Pericardium fibroblast (primary cell): ENCODE results near the gene UPF1. TPM values are rescaled to one million over a fixed set of nuclear protein-coding genes. Genes with fewer than 3 reads are reported as not detected.

ENCODE experiments used
- total RNA-seq: library from RNA; depleted of rRNA; stranded (reverse); fragments of >200 nt; gene quantifications from 2 replicates; pipeline ENCODE4 v1.2.3, GENCODE V29; 2015

The UPF1 gene
- 30.6 and 33.0 TPM in 2 replicates for total RNA-seq

GRCh38 chr19:18831524-18832305 is at the start of gene UPF1:
Gene UPF1, plus strand, starts transcription at chr19:18831959. Its CDS starts 251 bp downstream, at chr19:18832210.

GRCh38 chr19:18790566-18791314 is 41.0 kb upstream of the UPF1 start, which contains the start of gene COMP:
Gene COMP, minus strand, starts transcription at chr19:18791305. Its CDS starts 36 bp downstream, at chr19:18791269.

DNA sequence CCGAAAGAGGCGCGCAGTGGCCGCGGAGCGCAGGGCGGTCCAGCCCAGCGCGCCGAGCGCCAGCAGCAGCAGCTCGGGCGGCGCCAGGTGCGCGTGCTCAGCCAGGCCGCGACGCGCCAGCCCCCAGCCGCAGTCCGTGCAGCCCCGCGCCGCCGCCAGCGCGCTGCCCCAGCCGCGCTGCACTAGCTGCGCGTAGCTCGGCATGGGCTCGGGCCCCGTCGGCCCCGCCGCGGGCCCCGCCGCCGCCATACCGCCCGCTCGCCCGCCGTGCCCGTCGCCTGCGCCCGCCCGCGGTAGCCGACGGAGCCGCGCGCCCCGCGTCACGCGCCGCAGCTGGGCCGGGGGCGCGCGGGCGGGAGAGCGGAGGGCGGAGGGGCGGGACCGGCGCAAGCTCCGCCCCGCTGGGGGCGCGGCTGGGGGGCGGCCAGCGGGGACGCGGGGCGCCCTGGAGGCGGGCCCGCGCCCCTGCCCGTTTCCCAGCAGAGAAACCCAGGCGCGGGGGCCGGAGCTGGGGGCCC is 64.1 kb downstream of the UPF1 start, which contains the start of gene CERS1:
Gene CERS1 (minus strand): TSS at position 335 of the 518 bp plus-strand sequence. CDS start 86 bp downstream, at position 249.

Other genes starting within 250 kb of the UPF1 start
- gene REX1BD, start 243.2 kb upstream of the UPF1 start, total RNA-seq, result 90.7 and 95.0 TPM in 2 replicates
- gene CRLF1, start 225.2 kb upstream of the UPF1 start, total RNA-seq, result 135 and 318 TPM in 2 replicates
- 10.7 and 14.5 TPM in 2 replicates for gene TMEM59L, start 219.1 kb upstream of the UPF1 start, total RNA-seq
- 4.8 and 6.5 TPM in 2 replicates for gene KLHL26, start 194.9 kb upstream of the UPF1 start, total RNA-seq
- 4.0 and 5.6 TPM in 2 replicates for gene CRTC1, start 148.3 kb upstream of the UPF1 start, total RNA-seq
- gene COMP, start 40.7 kb upstream of the UPF1 start, total RNA-seq, result 0.85 and 2.9 TPM in 2 replicates
- gene CERS1, start 64.2 kb downstream of the UPF1 start, total RNA-seq, result 2.0 and 6.0 TPM in 2 replicates
- 200 and 351 TPM in 2 replicates for gene COPE, start 87.4 kb downstream of the UPF1 start, total RNA-seq
- 50.0 and 63.2 TPM in 2 replicates for gene DDX49, start 87.8 kb downstream of the UPF1 start, total RNA-seq
- 68.9 and 78.0 TPM in 2 replicates for gene HOMER3, start 109.3 kb downstream of the UPF1 start, total RNA-seq
- gene SUGP2, start 201.6 kb downstream of the UPF1 start, total RNA-seq, result 13.4 and 14.6 TPM in 2 replicates
- gene ARMC6, start 201.6 kb downstream of the UPF1 start, total RNA-seq, result 30.0 and 31.7 TPM in 2 replicates
- 7.7 and 11.6 TPM in 2 replicates for gene SLC25A42, start 232.0 kb downstream of the UPF1 start, total RNA-seq